ENCODE data around the gene ZNF740. TPM values are rescaled to one million over a fixed set of nuclear protein-coding genes. Genes with fewer than 3 reads are reported as not detected.

Gene ZNF740
- total and polyA plus RNA-seq, 2 donors from 2014 or later: 11.1 to 58.3 TPM

GRCh38 chr12:53159195-53159839 is 21.2 kb upstream of the ZNF740 start:
- intact Hi-C loops (cut with DNase I): no loop called here

GRCh38 chr12:53160000-53160399 is 20.5 kb upstream of the ZNF740 start:
- FAIRE-seq (no peak), DNase-seq (no peak)
- H3K9me3 ChIP-seq (ENCODE audit: control insufficient read depth in 2 of 3, insufficient read depth in 1 of 3, low read length in 3 of 3): no peaks in the 10 kb centered on the region
- intact Hi-C loops (cut with DNase I): no loop called here
- H3K4me1 ChIP-seq (ENCODE audit: control insufficient read depth in 2 of 3, insufficient read depth in 2 of 3, low read depth in 1 of 3, low read length in 3 of 3): peaks cover 0 to 2% (median 0%) of the 10 kb centered on the region in 3 donors
- H3K4me3 ChIP-seq (ENCODE audit: low read length in 3 of 3): no peak overlapping the region
- no peaks in the 10 kb centered on the region for H3K27me3 ChIP-seq (ENCODE audit: control insufficient read depth, insufficient read depth, low read length)
- H3K36me3 ChIP-seq (ENCODE audit: control insufficient read depth in 2 of 3, insufficient read depth in 3 of 3, low read length in 3 of 3): no peaks in the 10 kb centered on the region
- TF ChIP-seq, protein P1, sequence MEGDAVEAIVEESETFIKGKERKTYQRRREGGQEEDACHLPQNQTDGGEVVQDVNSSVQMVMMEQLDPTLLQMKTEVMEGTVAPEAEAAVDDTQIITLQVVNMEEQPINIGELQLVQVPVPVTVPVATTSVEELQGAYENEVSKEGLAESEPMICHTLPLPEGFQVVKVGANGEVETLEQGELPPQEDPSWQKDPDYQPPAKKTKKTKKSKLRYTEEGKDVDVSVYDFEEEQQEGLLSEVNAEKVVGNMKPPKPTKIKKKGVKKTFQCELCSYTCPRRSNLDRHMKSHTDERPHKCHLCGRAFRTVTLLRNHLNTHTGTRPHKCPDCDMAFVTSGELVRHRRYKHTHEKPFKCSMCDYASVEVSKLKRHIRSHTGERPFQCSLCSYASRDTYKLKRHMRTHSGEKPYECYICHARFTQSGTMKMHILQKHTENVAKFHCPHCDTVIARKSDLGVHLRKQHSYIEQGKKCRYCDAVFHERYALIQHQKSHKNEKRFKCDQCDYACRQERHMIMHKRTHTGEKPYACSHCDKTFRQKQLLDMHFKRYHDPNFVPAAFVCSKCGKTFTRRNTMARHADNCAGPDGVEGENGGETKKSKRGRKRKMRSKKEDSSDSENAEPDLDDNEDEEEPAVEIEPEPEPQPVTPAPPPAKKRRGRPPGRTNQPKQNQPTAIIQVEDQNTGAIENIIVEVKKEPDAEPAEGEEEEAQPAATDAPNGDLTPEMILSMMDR (IDR thresholded peaks at IDR 0.05; ENCODE audit: borderline replicate concordance, extremely low read depth, insufficient read depth): no peak
- no peak overlapping the region for H3K9ac ChIP-seq (ENCODE audit: low read length in 3 of 3)
- H3K27ac ChIP-seq (ENCODE audit: low read depth in 2 of 2, low read length in 2 of 2): no peak overlapping the region

More at GRCh38 chr12:53159195-53159839, 21.2 kb upstream of the ZNF740 start:
- H3K9me3 ChIP-seq (ENCODE audit: control insufficient read depth in 2 of 3, insufficient read depth in 1 of 3, low read length in 3 of 3): no peaks in the 10 kb centered on the region
- no peaks in the 10 kb centered on the region for H3K36me3 ChIP-seq (ENCODE audit: control insufficient read depth in 2 of 3, insufficient read depth in 3 of 3, low read length in 3 of 3)
- no peak overlapping the region for H3K27ac ChIP-seq (ENCODE audit: low read depth in 2 of 2, low read length in 2 of 2)
- FAIRE-seq (no peak), DNase-seq (peak; percentile 75 to 89 (median 82))
- TF ChIP-seq, protein P1 (IDR thresholded peaks at IDR 0.05; ENCODE audit: borderline replicate concordance, extremely low read depth, insufficient read depth): peak; percentile 99
- H3K4me1 ChIP-seq (ENCODE audit: control insufficient read depth in 2 of 3, insufficient read depth in 2 of 3, low read depth in 1 of 3, low read length in 3 of 3): peaks cover 0 to 4% (median 0%) of the 10 kb centered on the region in 3 donors
- H3K9ac ChIP-seq (ENCODE audit: low read length in 3 of 3): no peak overlapping the region
- H3K4me3 ChIP-seq (ENCODE audit: low read length in 3 of 3): no peak overlapping the region
- no peaks in the 10 kb centered on the region for H3K27me3 ChIP-seq (ENCODE audit: control insufficient read depth, insufficient read depth, low read length)

GRCh38 chr12:53160673-53161072 is 19.8 kb upstream of the ZNF740 start:
- no peak for DNase-seq
- FAIRE-seq: no peak
- intact Hi-C loops (cut with DNase I): no loop called here
- TF ChIP-seq, protein P1 (IDR thresholded peaks at IDR 0.05; ENCODE audit: borderline replicate concordance, extremely low read depth, insufficient read depth): no peak
- H3K27ac ChIP-seq (ENCODE audit: low read depth in 2 of 2, low read length in 2 of 2): no peak overlapping the region
- no peak overlapping the region for H3K9ac ChIP-seq (ENCODE audit: low read length in 3 of 3)
- no peak overlapping the region for H3K4me3 ChIP-seq (ENCODE audit: low read length in 3 of 3)
- H3K4me1 ChIP-seq (ENCODE audit: control insufficient read depth in 2 of 3, insufficient read depth in 2 of 3, low read depth in 1 of 3, low read length in 3 of 3): peaks cover 0 to 2% (median 0%) of the 10 kb centered on the region in 3 donors
- H3K9me3 ChIP-seq (ENCODE audit: control insufficient read depth in 2 of 3, insufficient read depth in 1 of 3, low read length in 3 of 3): no peaks in the 10 kb centered on the region
- no peaks in the 10 kb centered on the region for H3K36me3 ChIP-seq (ENCODE audit: control insufficient read depth in 2 of 3, insufficient read depth in 3 of 3, low read length in 3 of 3)
- no peaks in the 10 kb centered on the region for H3K27me3 ChIP-seq (ENCODE audit: control insufficient read depth, insufficient read depth, low read length)
